HepG2 (cell line): Measurements from ENCODE around the gene MYO5A. TPM values are rescaled to one million over a fixed set of nuclear protein-coding genes. Genes with fewer than 3 reads are reported as not detected.

Source experiments
- ATAC-seq: fragments of 200-7000 bp; cut with Tn5 transposase; 3 replicates; pipeline ENCODE4 v1.9.1; 2020; ENCODE audit warnings: mild to moderate bottlenecking, moderate library complexity
- BruUV-seq: library from RNA; stranded (reverse); fragments of 400-500 nt; replicated peaks from 2 replicates; lab custom pipeline; 2021; lab: Mats Ljungman, UMichigan
- CTCF ChIA-PET: fragments of 300-600 bp; formaldehyde crosslinking; extraction: SDS; loops from one replicate; lab custom pipeline; 2021; ENCODE audit warnings: low total read pairs, inconsistent platforms, low intra/inter-chr PET ratio; lab: Yijun Ruan, JAX
- POLR2A ChIA-PET: fragments of 350-600 bp; sonication (Branson Sonifier 250); formaldehyde crosslinking; loops from one replicate; lab custom pipeline; 2020; ENCODE audit warnings: antibody characterized with exemption, inconsistent platforms; lab: Yijun Ruan, JAX
- DNase-seq: peaks from one replicate; pipeline ENCODE4 v3.0.0-alpha.2; 2015; ENCODE audit warnings: low spot score
- FAIRE-seq: peaks from 3 replicates; lab custom pipeline; 2011; peaks lifted over from hg19 to GRCh38; lab: Jason Lieb, UNC
- H2AFZ ChIP-seq: one replicate; pipeline ENCODE4 v1.6.1; 2011; ENCODE audit warnings: low read length, inconsistent platforms
- H3K27ac ChIP-seq: fragments of 300-600 bp; 3 replicates; pipeline ENCODE4 v1.8.0; 2011; ENCODE audit warnings: mixed run types, mild to moderate bottlenecking, mixed read lengths, low read length, inconsistent platforms; ENCODE audit not compliant: insufficient read depth; ENCODE audit errors: extremely low read length
- H3K27me3 ChIP-seq, 2 experiments: fragments of 200-600 bp in 1 of 2; 2 replicates in 1 of 2; 3 replicates in 1 of 2; pipeline versions ENCODE4 v1.6.0 to v1.8.0; 2011; ENCODE audit warnings: low read length in 2 of 2, mild to moderate bottlenecking in 2 of 2, moderate library complexity in 2 of 2, inconsistent platforms in 1 of 2; ENCODE audit not compliant: insufficient read depth in 2 of 2, control insufficient read depth in 1 of 2
- H3K36me3 ChIP-seq, 2 experiments: fragments of 200-600 bp in 1 of 2; replicated peaks in 1 of 2; 2 replicates in 1 of 2; 3 replicates in 1 of 2; pipeline versions ENCODE4 v1.5.1 to v1.8.0; 2011; ENCODE audit warnings: low read length in 2 of 2, inconsistent platforms in 1 of 2; ENCODE audit not compliant: insufficient read depth in 2 of 2, control insufficient read depth in 1 of 2
- H3K4me1 ChIP-seq: 2 replicates; pipeline ENCODE4 v1.5.1; 2012; ENCODE audit warnings: low read length, inconsistent platforms; ENCODE audit not compliant: insufficient read depth
- H3K4me2 ChIP-seq: 2 replicates; pipeline ENCODE4 v1.6.0; 2011; ENCODE audit warnings: low read depth, low read length, inconsistent platforms
- H3K4me3 ChIP-seq, 3 experiments: fragments of 200-600 bp in 1 of 3; sonication (generic), shearing (Covaris generic) in 1 of 3; replicated peaks in 1 of 3; 2 replicates each; pipeline ENCODE4 v1.5.1; 2011 to 2016; ENCODE audit warnings: low read length in 3 of 3, inconsistent platforms in 2 of 3, low read depth in 2 of 3, mild to moderate bottlenecking in 2 of 3, control low read depth in 1 of 3, mixed read lengths in 1 of 3; ENCODE audit not compliant: insufficient read depth in 1 of 3
- H3K79me2 ChIP-seq: one replicate; pipeline ENCODE4 v1.6.1; 2011; ENCODE audit warnings: low read length, inconsistent platforms; ENCODE audit not compliant: insufficient read depth
- H3K9ac ChIP-seq: 2 replicates; pipeline ENCODE4 v1.6.0; 2011; ENCODE audit warnings: mild to moderate bottlenecking, low read depth, low read length, inconsistent platforms; ENCODE audit not compliant: insufficient read depth
- H3K9me3 ChIP-seq: 2 replicates; pipeline ENCODE4 v1.5.1; 2012; ENCODE audit warnings: mild to moderate bottlenecking, low read length
- H4K20me1 ChIP-seq: 2 replicates; pipeline ENCODE4 v1.6.0; 2011; ENCODE audit warnings: inconsistent platforms, mild to moderate bottlenecking, low read length, moderate library complexity; ENCODE audit not compliant: insufficient read depth
- BCL6 ChIP-seq: IDR thresholded peaks from 2 replicates; pipeline ENCODE4 v1.6.1; 2016; ENCODE audit warnings: missing genetic modification reagents, missing compliant biosample characterization
- KAT8 ChIP-seq: IDR thresholded peaks from 2 replicates; pipeline ENCODE4 v1.6.1; 2016; ENCODE audit warnings: missing genetic modification reagents, missing compliant biosample characterization
- MIER3 ChIP-seq: IDR thresholded peaks from 2 replicates; pipeline ENCODE4 v1.6.1; 2016; ENCODE audit warnings: missing compliant biosample characterization, borderline replicate concordance
- NONO ChIP-seq, 2 experiments: fragments of 450-650 bp in 1 of 2; sonication (generic) in 1 of 2; formaldehyde crosslinking in 1 of 2; IDR thresholded peaks in 1 of 2; conservative IDR thresholded peaks in 1 of 2; 2 replicates each; pipeline versions ENCODE4 v1.6.1 to v1.8.0; 2017 to 2022; ENCODE audit warnings: mild to moderate bottlenecking in 1 of 2, missing genetic modification reagents in 1 of 2, moderate library complexity in 1 of 2
- RNF2 ChIP-seq: fragments of 450-650 bp; conservative IDR thresholded peaks from 2 replicates; pipeline ENCODE4 v1.6.1; 2016; ENCODE audit warnings: low read depth
- TBX2 ChIP-seq: sonication (generic); formaldehyde crosslinking; IDR thresholded peaks from 2 replicates; pipeline ENCODE4 v1.5.0; 2020; ENCODE audit warnings: missing genetic modification reagents, mild to moderate bottlenecking, borderline replicate concordance
- TCF7 ChIP-seq: sonication (generic); IDR thresholded peaks from 2 replicates; pipeline ENCODE4 v1.6.1; 2016; ENCODE audit warnings: antibody characterized with exemption, low read depth
- TCF7L2 ChIP-seq: IDR thresholded peaks from 2 replicates; pipeline ENCODE4 v1.6.1; 2011; ENCODE audit warnings: mild to moderate bottlenecking, low read depth, low read length, moderate library complexity
- ZNF24 ChIP-seq: fragments of 450-650 bp; IDR thresholded peaks from 2 replicates; pipeline ENCODE4 v1.6.1; 2017; ENCODE audit warnings: antibody characterized with exemption, mild to moderate bottlenecking
- ZNF777 ChIP-seq: sonication (generic); formaldehyde crosslinking; IDR thresholded peaks from 2 replicates; pipeline ENCODE4 v1.4.0; 2020; ENCODE audit warnings: missing genetic modification reagents
- WGBS: methylation state at CpG from one replicate; pipeline ENCODE4 v1.1.6; 2017; ENCODE audit warnings: low lambda C conversion rate; 5-methylcytosine and 5-hydroxymethylcytosine counted together
- in situ Hi-C: cut with HindIII; loops from 2 replicates; pipeline ENCODE4 v1.10.0; 2017; ENCODE audit warnings: low pct_unique_long_range_greater_than_20kb; ENCODE audit not compliant: extremely low pct_ligation_motif_present
- intact Hi-C: fragments of 100-400 bp; cut with micrococcal nuclease; formaldehyde crosslinking; loops from one replicate; pipeline ENCODE4 v1.10.0; 2022; ENCODE audit not compliant: unreplicated experiment
- polyA plus RNA-seq, 8 experiments: library from polyadenylated mRNA; depleted of rRNA in 3 of 8; stranded (reverse) in 7 of 8; unstranded in 1 of 8; fragments of >200 nt; fragmentation: Illumina TruSeq in 4 of 8; extraction: Trizol in 4 of 8; gene quantifications; 2 replicates each; pipeline versions ENCODE4 v1.2.1 to v1.2.3, GENCODE V29; 2011 to 2016; ENCODE audit warnings: low read depth in 4 of 8, missing spikeins in 1 of 8, mixed read lengths in 1 of 8; ENCODE audit not compliant: insufficient read depth in 1 of 8
- total RNA-seq, 5 experiments: library from RNA; depleted of rRNA; stranded (reverse); fragments of >200 nt; fragmentation: Illumina TruSeq; extraction: Trizol; gene quantifications; 2 replicates each; pipeline ENCODE4 v1.2.3, GENCODE V29; 2016; ENCODE audit warnings: low read depth in 1 of 5
- TF ChIP-seq, protein P1 (sequence below): sonication (generic); formaldehyde crosslinking; IDR thresholded peaks from 2 replicates; pipeline ENCODE4 v1.9.0; 2021; ENCODE audit warnings: missing genetic modification reagents, borderline replicate concordance
- TF ChIP-seq, protein P2 (sequence below): sonication (generic); formaldehyde crosslinking; conservative IDR thresholded peaks from 2 replicates; pipeline ENCODE4 v1.4.0; 2020; ENCODE audit warnings: missing genetic modification reagents

MYO5A gene
- total and polyA plus RNA-seq, 2 of the 13 experiments (the other 11 are each of a cell fraction or from before 2014, with no cell fraction given): 2.8 to 4.8 TPM

DNA sequence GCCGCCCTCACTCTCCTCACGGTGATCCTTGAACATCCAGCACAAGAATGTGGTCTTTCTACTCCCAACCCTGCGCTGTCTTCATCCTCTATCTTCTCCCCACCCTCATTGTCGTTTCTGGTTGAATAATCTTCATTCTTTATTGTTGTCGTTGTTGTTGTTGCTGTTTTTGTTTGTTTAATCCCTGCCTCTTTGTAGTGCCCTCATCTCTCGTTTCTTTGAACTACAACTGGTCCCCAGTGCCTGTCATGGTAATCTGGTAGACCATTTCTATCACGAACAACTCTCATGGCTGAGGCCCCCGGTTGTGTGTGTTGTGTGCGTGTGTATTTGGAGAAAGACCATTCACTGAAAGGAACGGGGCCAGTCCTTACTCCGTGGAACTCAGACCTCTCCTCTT is 1.3 kb upstream of the MYO5A start:
- Histone ChIP-seq H3K27me3 (peaks cover 3 to 42% of the 10 kb centered on the region in 2 experiments; a peak in 4 of 5 replicates), H3K27ac (no peak overlapping the region), H3K4me1 (peaks cover 23% of the 10 kb centered on the region), H3K4me2 (peak overlapping the region; percentile 81), H3K79me2 (no peaks in the 10 kb centered on the region), H3K4me3 (peak overlapping the region; percentile 41 to 78 (median 56); a peak in 4 of 6 replicates), H3K9ac (no peak overlapping the region), H3K9me3 (no peaks in the 10 kb centered on the region), H4K20me1 (no peaks in the 10 kb centered on the region), H2AFZ (no peak overlapping the region), H3K36me3 (no peaks in the 10 kb centered on the region)
- POLR2A ChIA-PET: no interaction called here
- in situ Hi-C loops (no loop called here), intact Hi-C loops (loop anchor here (10.0 kb wide), 2 partner anchors 145 to 205 kb away; partner anchors contain the start of gene ATOSA)
- BruUV-seq: no TSS peak
- DNase-seq: no peak
- FAIRE-seq: peak; percentile 28
- peak; percentile 21 for ATAC-seq
- TF ChIP-seq TCF7: 0 out of 2 replicates have a peak, but pooled peaks have one; percentile 45
- no peak for TF ChIP-seq ZNF24
- whole genome bisulfite sequencing: 18% methylated on average over 11 of the region's 11 CpGs
- CTCF ChIA-PET: no interaction called here

DNA sequence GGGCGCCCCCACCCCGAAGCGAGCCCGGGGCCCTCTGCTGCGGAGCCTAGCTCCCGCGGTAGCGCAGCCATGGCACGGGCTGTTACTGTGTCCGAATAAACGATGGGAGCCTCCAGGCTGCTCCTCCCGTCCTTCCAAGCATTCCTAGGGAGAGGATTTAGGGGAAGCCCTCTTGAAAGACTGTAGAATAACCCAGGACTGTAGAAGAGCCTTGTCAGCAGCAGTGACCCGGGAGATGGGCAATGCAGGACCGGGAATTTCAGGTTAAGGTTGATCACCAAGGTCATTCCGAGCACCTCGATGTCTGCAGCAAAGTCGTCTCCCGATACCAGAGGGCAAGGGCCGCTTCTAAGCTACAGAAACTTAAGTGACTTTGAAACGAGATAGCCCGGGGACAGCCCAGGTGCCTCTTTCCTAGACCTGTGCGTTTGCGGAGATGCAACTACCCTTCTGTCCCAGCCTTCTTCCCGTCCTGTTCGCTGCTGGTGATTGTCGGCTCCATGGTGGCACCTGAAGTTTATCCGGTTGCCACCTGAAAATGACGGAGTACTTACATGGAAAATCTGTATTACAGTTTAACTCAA is 753 bp upstream of the MYO5A start:
- intact Hi-C loops: loop anchor here (10.0 kb wide), 2 partner anchors 145 to 205 kb away; partner anchors contain the start of gene ATOSA
- TF ChIP-seq, protein P1, sequence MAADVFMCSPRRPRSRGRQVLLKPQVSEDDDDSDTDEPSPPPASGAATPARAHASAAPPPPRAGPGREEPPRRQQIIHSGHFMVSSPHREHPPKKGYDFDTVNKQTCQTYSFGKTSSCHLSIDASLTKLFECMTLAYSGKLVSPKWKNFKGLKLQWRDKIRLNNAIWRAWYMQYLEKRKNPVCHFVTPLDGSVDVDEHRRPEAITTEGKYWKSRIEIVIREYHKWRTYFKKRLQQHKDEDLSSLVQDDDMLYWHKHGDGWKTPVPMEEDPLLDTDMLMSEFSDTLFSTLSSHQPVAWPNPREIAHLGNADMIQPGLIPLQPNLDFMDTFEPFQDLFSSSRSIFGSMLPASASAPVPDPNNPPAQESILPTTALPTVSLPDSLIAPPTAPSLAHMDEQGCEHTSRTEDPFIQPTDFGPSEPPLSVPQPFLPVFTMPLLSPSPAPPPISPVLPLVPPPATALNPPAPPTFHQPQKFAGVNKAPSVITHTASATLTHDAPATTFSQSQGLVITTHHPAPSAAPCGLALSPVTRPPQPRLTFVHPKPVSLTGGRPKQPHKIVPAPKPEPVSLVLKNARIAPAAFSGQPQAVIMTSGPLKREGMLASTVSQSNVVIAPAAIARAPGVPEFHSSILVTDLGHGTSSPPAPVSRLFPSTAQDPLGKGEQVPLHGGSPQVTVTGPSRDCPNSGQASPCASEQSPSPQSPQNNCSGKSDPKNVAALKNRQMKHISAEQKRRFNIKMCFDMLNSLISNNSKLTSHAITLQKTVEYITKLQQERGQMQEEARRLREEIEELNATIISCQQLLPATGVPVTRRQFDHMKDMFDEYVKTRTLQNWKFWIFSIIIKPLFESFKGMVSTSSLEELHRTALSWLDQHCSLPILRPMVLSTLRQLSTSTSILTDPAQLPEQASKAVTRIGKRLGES (CRISPR knock-in tag): no peak
- TF ChIP-seq MIER3 (no peak), TCF7L2 (0 out of 2 replicates have a peak, but pooled peaks have one; percentile 39), BCL6 (CRISPR knock-in tag) (peak; percentile 34; the same call in 1 of the 2 replicates), NONO (IDR thresholded peaks at IDR 0.05) (no peak), NONO (CRISPR knock-in tag; conservative IDR thresholded peaks at IDR 0.05) (no peak), TBX2 (CRISPR knock-in tag) (0 out of 2 replicates have a peak, but pooled peaks have one; percentile 35), RNF2 (peak; percentile 81; the same call in 1 of the 2 replicates), ZNF777 (CRISPR knock-in tag) (peak; percentile 83), KAT8 (CRISPR knock-in tag) (peak; percentile 21; the same call in 1 of the 2 replicates)
- TF ChIP-seq, protein P2, sequence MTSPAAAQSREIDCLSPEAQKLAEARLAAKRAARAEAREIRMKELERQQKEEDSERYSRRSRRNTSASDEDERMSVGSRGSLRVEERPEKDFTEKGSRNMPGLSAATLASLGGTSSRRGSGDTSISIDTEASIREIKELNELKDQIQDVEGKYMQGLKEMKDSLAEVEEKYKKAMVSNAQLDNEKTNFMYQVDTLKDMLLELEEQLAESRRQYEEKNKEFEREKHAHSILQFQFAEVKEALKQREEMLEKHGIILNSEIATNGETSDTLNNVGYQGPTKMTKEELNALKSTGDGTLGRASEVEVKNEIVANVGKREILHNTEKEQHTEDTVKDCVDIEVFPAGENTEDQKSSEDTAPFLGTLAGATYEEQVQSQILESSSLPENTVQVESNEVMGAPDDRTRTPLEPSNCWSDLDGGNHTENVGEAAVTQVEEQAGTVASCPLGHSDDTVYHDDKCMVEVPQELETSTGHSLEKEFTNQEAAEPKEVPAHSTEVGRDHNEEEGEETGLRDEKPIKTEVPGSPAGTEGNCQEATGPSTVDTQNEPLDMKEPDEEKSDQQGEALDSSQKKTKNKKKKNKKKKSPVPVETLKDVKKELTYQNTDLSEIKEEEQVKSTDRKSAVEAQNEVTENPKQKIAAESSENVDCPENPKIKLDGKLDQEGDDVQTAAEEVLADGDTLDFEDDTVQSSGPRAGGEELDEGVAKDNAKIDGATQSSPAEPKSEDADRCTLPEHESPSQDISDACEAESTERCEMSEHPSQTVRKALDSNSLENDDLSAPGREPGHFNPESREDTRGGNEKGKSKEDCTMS (CRISPR knock-in tag): no peak

More for the DNA sequence above, 753 bp upstream of the MYO5A start:
- Histone ChIP-seq H3K27me3 (peaks cover 3 to 42% of the 10 kb centered on the region in 2 experiments; a peak in 4 of 5 replicates), H3K4me3 (peak overlapping the region; percentile 41 to 78 (median 56); a peak in 5 of 6 replicates), H3K79me2 (no peaks in the 10 kb centered on the region), H3K36me3 (no peaks in the 10 kb centered on the region), H3K4me2 (peak overlapping the region; percentile 81), H2AFZ (peak overlapping the region; percentile 39), H3K4me1 (peaks cover 23% of the 10 kb centered on the region), H3K9me3 (no peaks in the 10 kb centered on the region), H3K9ac (no peak overlapping the region), H4K20me1 (no peaks in the 10 kb centered on the region), H3K27ac (no peak overlapping the region)
- POLR2A ChIA-PET: no interaction called here
- no TSS peak for BruUV-seq
- DNase-seq: no peak
- FAIRE-seq: no peak
- ATAC-seq: peak; percentile 64
- 5% methylated on average over 18 of the region's 28 CpGs for WGBS
- CTCF ChIA-PET: no interaction called here
- in situ Hi-C loops: no loop called here
